NAMALWA (cell line): ENCODE data around the gene SLC47A2.

Experiments used
- DNase-seq: peaks from one replicate; pipeline ENCODE4 v3.0.0-alpha.2; 2015; ENCODE audit warnings: low spot score

SLC47A2 gene

GRCh38 chr17:19726631-19727376 is 10.4 kb upstream of the SLC47A2 start:
- DNase-seq, result no peak

DNA sequence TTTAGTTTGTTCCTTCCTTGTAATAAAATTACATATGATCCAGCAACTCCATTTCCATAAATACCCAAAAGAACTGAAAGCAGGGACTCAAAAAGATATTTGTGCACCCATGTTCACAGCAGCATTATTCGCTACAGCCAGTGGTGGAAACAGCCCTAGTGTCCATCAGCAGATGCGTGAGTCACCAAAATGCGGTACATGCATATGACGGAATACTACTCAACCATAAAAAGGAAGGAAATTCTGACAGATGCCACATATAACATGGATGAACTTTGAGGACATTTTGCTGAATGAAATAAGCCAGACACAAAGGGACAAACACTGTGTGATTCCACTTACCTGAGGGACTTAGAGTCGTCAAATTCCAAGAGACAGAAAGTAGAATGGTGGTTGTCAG is 9.1 kb upstream of the SLC47A2 start:
- no peak for DNase-seq

DNA sequence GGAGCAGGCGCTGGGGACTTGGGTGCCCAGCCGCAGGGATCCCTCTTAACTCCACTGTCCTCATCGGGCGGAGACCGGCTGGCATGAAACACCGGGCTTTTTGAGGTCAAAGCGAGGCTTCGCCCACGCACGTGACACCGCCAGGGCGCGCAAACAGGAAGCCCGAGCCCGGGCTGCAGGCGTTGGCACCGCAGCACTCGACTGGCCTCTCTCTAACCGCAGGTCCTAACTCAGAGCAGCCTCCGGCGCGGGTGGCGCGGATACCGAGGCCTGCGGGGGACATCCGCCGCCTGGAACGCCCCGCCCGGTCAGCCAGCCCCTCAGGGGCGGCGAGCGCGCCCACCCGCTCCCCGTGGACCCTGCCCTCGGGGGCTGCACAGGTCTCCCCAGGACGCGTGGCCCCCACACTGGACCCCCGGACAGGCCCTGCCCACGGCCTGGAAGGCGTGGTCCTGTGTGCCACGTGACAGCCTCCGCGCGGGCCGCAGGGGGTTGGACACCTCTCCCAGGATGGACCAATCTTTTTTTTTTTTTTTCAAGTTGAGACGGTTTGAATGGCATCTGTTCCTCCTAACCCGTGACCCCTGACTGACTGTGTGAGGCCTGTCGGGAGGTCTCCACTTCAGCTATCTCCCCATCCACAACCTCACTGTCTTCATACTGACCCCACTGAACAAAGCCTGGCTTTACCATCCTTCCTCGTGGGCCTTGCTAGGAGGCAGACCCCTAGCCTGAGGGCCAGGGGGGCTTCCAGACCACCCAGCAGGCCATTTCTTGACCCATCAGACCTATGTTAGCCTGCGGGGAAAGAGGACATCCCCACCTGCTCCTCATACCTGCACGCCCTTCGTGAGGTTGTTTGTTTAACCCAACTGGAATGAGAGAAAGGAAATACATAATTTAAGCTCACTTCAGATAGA is 8.4 kb upstream of the SLC47A2 start:
- DNase-seq, result no peak

- DNase-seq, result no peak
Observed at GRCh38 chr17:19723964-19724363, 7.6 kb upstream of the SLC47A2 start.

DNA sequence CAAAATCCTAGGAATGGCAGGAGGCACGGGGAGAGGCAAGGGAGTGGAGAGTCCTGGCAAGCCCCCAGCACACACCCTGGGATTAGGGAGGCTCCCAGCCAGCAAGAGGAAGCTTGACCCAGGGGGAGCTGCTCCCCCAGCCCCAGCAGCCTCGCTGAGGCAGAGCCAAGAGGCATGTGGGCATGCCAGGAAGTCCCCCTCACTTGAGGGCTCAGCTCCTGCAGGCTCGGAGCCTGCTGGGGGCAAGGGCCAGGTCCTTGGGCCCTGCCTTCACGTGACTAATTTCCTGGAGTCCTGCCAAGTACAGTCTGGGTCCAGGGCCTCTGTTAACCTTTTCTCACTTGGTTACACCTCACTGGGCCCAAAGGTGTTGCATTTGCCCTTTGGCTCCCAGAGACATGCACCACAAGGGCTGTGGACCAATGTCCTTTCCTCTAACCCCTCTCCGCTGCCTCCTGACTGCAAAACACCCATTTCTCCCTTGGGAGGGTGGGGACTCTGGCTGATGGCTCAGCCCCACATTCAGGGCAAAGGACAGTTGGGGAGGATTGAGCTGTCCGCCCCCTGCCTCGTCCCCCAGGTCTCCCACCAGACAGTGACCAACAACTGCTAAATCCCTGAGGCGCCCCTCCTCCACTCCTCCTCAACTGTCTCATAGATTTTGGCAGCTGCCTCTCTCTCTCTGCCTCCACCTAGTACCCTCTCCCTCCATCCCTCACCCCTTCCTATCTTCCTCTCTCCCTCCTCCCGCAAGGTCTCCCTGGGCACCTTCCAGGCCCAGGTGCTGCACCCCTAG is 4.4 kb upstream of the SLC47A2 start:
- no peak for DNase-seq

- DNase-seq, result no peak
Observed at GRCh38 chr17:19720210-19720475, 3.8 kb upstream of the SLC47A2 start.

- no peak for DNase-seq
Observed at GRCh38 chr17:19719355-19720209, 3.2 kb upstream of the SLC47A2 start.

DNA sequence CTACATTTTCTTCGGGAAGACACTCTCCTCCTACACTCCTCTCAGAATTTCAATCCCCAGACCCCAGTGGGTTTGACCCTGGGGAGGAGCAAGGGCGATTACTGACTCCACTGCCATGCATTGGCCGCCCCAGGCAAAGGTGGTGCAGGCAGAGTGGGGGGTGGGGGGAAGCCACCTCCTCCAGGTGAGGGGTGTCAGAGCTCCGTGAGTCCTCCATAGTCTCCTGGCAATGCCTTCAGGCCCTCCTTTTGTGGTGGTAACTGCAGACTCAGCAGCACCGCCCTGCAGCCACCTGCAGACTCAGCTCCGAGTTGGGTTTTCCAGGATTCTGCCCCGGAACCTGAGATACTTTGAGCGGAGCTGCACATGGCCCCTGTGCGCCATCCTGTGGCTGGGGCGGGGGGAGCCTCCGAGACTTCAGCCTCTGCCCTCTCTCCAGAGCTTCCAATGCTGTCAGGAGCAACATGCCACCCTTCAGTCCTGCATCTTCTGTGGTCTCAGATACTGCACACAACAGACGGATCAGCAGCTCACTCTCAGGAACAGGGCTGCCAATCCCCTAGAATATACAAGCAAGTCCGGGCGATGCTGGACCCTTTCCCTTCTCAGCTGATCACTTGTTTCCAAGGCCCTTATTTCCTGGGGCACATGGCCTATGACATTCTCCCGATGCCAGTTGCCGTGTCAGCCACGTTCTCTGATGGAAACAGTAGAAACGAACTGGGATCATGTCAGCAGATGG is 2.4 kb upstream of the SLC47A2 start:
- no peak for DNase-seq

- DNase-seq, result no peak
Observed at GRCh38 chr17:19718041-19718612, 1.7 kb upstream of the SLC47A2 start.

DNA sequence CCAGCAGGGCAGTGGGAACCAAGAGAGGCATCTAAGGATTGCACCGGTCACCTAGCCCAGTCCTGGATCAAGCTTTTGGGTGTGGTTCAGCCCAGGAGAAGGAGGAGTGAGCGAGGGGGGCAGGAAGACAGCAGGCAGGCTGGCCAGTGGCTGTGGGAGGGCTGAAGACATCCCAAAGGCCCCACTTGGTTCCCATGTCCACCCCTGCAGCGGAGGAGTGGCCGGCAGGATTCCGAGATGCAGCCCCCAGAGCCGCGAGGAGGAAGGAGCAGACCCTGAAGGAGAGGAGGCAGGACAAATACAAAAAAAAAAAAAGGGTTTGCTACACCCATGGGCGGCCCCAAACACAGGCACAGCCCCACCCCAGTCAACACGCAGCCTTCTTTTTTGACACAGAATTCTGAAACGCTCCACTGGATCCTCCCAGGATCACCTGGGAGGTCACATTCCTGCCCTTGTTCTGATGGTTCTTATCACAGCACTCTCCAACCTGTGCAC is 1.1 kb upstream of the SLC47A2 start:
- DNase-seq, result no peak

DNA sequence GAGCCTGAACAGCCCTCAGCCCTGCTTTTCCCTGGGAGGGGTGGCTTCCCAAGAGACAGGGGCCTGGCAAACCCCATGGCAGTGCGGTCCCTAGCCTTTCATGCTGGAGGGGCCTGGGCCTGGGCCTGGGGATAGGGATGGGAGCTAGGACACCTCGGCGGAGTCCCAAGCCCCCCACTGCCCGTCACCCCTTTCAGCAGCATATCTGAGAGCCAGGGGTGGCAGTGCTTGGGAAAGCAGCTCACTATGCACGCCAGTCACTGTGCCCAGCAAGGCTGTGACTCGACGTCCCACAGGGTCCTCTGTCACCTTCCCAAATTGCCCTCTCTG is 612 bp upstream of the SLC47A2 start:
- no peak for DNase-seq

DNA sequence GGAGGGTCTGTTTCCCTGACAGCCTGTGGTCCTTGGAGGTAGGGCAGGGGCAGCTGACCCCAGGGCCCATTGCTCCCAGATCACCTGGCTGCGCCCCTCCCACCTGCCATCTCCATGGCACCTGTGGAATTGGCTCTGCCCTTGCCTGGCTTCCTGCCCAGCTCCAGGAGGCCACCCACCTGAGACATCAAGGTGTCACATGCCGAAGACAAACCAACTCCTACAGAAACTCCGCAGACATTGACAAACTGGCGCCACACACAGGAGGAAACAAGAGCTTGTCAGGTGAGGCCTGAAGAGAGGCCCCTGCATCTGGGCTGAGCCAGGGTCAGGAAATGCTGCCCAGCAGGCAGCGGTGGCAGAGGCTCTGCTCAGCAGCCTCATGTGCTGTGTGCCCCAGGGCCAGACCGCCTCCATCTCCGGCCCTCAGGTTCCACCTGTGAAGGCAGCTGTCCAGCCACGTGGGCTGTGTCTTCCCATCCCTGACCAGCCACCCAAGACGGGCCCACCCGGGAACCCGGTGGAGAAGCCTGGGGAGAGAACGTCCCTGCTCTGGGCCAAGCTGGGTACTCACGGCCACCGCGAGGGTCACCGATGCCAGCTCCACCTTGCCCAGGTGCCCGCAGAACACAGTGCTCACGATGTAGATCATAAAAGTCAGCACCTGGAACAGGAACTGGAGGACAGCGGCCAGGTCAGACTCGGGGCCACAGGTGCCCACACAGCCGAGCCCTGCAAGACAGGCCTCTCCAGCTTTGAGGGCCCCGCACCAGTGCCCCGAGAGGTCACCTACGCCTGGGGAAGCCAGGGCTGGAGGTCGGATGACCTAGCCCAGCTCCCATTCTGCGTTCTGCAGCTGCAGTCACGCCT is 1.6 kb downstream of the SLC47A2 start:
- DNase-seq, result no peak

GRCh38 chr17:19713901-19714361 is 2.5 kb downstream of the SLC47A2 start:
- DNase-seq, result no peak

GRCh38 chr17:19713462-19713861 is 2.9 kb downstream of the SLC47A2 start:
- DNase-seq, result peak; percentile 1

DNA sequence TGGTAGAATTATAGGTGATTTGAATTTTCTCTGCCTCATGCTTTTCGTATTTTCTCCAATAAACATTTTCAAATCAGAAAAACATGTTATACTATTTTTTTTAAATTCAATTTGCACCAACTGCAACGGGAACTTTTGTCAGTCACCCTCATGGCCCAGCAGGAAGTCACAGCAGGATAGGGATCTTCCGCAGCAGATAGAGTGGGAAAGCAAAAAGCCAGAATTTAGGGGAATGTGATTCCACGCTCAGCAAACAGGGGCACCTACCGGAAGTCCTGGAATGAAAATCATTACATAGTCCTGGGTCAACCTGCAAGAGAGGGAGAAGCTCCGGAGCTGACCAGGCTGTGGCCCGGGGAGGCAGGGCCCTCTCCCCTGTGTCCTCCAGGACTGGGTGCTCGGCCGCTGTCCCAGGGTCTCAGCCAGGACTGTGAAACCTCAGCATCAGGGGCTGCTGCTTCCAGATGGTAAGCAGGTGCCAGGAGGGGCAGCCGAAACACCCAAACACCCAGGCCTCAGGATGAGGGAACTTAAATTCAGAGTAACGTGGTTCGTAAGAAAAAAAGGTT is 3.9 kb downstream of the SLC47A2 start:
- DNase-seq, result no peak

GRCh38 chr17:19709841-19710240 is 6.5 kb downstream of the SLC47A2 start:
- no peak for DNase-seq

DNA sequence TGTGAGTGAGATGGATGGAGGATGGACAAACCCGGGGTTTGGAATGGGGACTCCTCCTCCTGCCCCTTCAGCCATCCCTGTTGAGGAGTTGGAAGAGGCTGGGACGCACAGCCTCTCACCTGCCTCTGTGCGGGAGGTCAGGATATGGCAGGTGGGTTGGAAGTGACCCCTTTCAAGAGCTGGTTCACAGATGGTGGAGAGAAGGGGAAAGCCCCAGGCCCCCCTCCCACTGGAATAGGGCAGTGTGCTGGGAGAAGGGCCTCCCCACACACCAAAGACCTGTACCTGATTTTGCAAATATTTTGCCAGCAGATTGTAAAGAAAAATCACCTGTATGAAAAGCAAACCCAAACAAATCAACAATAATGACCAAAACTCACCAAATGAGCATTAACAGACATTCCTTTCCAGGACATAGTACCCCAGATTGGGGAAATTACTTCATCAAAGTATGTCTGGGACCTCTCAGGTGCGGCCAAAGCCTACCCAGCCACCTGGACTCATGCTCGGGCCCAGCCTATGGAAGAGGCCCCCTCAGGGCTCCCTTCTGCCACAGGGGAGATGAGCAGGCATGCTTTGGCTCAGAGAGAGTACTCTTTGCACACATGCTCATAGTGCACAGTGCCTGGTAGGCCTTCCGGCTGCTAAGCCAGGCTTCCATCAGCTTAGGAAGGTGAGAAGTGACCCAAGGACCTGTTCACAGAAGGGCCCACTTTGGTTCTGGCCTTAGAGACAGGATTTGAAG is 7.8 kb downstream of the SLC47A2 start:
- no peak for DNase-seq

DNA sequence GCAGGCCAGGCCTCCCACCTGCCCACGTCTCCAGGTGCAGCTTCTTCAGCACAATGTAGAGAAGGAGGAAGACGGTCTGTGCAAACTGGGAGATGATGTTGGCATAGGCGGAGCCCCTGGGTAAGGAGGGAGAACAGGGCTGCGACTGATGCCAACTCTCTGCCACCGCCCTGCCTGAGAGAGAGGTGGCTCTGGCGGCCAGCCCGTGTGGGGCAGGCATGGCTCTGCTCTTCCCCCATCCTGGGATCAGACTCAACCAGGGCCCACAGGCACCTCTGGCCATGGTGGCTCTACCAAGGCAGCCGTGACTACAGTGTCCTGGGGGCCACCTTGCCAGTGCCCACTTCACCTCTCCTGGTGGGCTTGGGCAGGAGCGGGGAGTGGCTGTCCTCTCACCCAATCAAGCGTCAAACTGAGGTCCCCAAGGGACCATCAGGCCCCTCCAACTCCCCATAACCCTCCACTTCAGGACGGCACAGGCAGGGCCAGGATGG is 8.6 kb downstream of the SLC47A2 start:
- DNase-seq, result no peak
